ENCODE results near the gene GRIK2.
"Not testable (repeated sequence)": the region's sequence is repeated elsewhere in the genome, so short reads cannot be mapped to it uniquely, and the experiment has no call there.

GRIK2 gene

DNA sequence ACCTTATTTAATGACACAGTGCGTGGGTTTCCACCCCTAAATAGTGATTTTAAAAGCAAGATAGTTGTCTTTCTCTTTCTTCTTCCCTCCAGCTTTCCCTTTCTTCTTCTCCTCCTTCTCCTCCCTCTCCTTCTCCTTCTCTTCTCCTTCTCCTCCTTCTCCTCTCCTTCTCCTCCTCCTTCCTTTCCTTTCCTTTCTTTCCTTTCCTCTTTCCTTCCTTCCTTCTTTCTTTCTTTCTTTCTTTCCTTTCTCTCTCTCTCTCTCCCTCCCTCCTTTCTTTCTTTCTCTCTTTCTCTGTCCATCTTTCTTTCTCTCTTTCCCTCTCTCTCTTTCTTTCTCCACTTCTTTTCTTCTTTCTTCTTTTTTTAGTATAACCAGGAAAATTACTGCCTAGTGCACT lies 670.6 kb downstream of the GRIK2 start:
- DNase-seq = no peak

GRCh38 chr6:102066301-102066700 lies 672.8 kb downstream of the GRIK2 start:
- no peak for DNase-seq

- no peak for DNase-seq
Observed at GRCh38 chr6:102068349-102068929, 674.9 kb downstream of the GRIK2 start.

DNA sequence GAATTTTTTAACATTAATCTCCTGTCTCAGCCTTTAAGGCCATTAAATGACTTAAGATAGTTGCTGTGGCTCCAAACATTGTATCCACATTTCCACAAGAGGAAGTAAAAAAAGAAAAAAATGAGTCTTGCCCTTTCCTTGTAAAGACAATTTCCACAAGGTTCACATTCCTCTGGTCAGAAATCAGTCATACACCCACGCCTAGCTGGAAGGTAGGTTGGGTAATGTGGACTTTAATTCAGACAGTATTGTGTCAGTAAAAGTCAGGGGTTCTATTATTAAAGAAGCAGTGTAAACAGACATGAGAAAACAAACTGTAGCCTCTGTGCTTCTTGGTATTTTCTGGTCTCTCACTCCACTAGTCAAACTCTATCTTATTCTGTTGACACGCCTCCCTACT lies 682.0 kb downstream of the GRIK2 start:
- DNase-seq = no peak

DNA sequence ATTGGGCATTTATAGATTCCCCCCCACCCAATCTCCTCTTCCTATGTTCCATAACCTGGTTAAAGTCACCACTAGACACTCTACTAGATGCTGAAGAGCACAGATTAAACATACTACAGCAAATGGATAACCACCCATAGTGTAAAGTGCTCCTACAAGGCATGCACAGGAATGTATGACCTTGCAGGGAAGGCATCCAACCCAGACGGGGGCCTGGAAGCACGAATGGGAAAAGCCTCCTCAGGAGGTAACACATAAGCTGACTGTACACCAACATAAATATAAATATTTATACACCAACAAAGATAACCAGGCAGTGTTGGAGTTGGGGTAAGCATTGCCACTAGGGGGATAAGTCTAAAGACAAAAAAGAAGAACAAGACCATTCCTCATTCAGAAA lies 691.7 kb downstream of the GRIK2 start:
- DNase-seq = no peak

DNA sequence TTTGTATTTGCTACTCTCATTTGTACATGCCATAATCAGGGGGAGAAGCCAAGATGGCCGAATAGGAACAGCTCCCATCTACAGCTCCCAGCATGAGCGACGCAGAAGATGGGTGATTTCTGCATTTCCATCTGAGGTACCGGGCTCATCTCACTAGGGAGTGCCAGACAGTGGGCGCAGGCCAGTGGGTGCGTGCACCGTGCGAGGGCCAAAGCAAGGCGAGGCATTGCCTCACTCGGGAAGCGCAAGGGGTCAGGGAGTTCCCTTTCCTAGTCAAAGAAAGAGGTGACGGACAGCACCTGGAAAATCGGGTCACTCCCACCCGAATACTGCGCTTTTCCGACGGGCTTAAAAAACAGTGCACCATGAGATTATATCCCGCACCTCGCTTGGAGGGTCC lies 694.7 kb downstream of the GRIK2 start:
- DNase-seq = not testable (repeated sequence)

DNA sequence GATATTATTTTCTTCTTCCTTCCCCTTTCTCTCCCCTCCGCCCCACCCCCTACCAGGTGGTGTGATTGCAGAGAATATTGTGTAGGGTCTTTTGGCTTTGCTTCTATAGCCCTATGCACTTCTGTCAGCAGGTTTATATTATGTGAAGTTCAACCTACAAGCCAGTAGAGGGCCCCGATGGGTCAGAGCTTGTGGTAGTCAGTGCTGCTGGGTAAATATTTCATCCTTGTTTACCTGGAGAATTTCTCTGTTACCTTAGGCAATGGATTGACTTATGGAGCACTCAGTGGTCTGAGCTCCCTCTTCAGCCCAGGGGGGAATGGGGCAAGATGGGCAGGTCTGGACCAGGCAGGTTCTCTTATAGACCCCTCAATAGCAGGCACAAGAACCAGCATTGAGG lies 720.9 kb downstream of the GRIK2 start:
- no peak for DNase-seq

- DNase-seq = no peak
Observed at GRCh38 chr6:102115911-102116310, 722.4 kb downstream of the GRIK2 start.

DNA sequence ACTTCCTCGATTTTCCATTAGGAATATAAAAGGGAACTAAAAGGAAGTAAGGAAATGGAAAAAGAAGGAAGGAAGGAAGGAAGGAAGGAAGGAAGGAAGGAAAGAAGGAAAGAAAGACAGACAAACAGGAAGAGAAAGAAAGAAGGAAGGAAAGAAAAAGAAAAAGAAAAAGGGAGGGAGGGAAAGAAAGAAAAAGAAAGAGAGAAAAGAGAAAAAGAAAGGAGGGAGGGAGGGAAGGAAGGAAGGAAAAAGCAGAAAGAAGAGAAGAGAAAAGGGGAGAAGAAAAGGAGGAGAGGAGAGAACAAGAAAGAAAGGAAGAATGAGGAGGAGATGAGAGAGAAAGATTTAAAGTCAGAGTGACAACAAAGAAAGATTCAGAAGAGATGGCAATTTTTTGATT lies 724.5 kb downstream of the GRIK2 start:
- no peak for DNase-seq

Measured in SIG-M5 (cell line).